Left renal cortex interstitium (tissue), 4 donors: ENCODE results near the gene INSIG1. TPM values are rescaled to one million over a fixed set of nuclear protein-coding genes. Genes with fewer than 3 reads are reported as not detected.

Experiments used
- DNase-seq, 4 donors: peaks; one replicate each; pipeline ENCODE4 v3.0.0-alpha.2; 2013; ENCODE audit warnings: low read depth in 4 of 4, low spot score in 2 of 4, missing footprints in 1 of 4
- polyA plus RNA-seq, 4 donors: library from polyadenylated mRNA; unstranded; fragments of 120-200 nt; gene quantifications; one replicate each; pipeline ENCODE4 v1.2.1, GENCODE V29; 2013; ENCODE audit not compliant: insufficient read length in 4 of 4

INSIG1 gene
- polyA plus RNA-seq, 4 donors, result 24.7 to 38.0 (median 29.3) TPM

GRCh38 chr7:155298834-155299534 lies 1.3 kb downstream of the INSIG1 start:
- DNase-seq, result peak; percentile 57 to 85 (median 71)

- DNase-seq, result no peak
These were observed 2.0 kb downstream of the INSIG1 start for GRCh38 chr7:155299535-155300202.

DNA sequence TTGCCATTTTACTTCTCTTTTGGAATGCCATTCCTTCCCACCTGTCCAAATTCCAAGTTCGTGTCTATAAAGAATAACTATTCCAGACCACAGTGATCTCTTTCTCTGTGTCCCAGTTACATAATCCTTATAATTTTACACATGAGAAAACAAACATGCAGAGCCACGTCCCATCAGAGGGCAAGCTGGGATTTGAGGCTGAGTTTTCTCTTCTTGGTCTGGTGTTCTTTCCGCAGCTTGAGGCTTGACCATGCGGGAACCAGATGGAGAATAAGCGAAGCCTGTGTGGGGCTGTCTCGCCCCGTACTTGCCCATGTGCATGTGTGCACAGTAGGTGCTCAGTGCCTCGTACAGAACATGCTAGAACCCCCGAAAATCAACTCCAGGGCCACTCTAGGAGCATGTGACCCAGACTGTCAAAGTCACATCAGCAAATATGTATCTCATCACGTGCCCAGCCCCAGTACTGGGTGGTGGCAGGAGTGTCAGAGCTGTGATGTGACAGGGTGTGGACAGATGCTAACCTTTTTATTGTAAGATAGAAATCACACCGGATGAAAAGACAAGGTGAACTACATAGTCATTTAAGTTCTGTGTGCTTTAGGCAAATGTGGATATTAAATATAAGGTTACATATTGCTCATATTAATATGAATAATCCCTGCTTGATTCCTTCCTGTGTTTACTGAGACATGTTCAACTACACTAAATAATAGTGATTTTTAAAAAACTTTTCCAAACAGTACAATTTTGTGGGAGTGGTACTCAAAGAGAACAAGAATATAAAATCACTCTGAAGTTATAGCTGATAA lies 3.2 kb downstream of the INSIG1 start:
- no peak for DNase-seq

- no peak for DNase-seq
These were observed 5.4 kb downstream of the INSIG1 start for GRCh38 chr7:155303039-155303593.

DNA sequence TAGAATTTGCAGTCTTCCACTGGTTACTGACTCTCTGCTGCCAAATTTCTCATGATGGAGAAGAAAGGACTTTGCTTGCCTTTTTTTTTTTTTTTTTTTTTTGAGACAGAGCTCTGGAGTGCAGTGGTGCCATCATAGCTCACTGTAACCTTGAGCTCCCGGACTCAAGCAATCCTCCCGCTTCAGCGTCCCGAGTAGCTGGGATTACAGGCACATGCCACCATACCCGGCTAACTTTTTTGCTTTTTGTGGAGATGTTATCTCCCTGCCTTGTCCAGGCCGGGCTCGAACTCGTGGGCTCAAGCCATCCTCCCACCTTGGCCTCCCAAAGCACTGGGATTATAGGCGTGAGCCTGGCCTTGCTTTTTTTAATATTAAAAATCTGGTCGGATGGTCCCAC lies 6.2 kb downstream of the INSIG1 start:
- DNase-seq, result no peak

GRCh38 chr7:155305231-155305904 lies 7.7 kb downstream of the INSIG1 start:
- DNase-seq, result no peak

DNA sequence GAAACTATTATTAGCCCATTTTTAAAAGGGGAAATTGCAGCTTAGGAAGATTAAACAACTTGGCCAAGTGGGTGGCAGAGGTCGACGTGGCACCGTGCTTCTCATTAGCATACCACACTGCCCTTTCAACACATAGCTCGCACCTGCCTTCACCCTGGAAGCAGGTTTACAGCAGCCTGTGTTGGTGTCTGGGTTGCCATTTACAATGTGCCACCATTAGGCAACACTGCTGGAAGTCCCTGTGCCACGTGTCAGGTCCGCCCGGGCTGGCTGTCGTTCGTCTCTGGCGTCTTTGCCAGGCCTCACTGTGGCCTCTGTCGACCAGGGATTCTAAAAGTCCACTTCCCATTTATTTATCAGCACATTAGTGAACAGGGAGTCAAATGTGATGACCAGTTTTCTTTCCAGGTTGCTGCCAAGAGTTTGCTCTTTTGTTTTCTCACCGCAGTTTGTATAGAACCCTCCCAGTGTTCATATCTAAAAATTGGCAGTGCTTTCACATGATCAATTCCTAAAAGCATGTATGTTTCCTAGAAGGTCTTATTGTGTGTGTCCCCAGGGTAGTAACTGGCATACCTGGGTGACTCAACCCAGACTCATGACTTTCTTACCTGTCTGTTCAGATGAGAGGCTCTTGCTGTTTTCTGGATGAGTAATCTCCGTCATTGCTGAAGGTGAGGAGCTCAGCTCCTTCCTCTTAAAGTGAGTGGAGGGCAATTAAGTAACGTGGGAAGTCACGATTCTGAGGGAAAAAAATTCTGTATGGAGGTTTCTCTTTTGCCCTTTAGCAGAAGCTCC lies 9.2 kb downstream of the INSIG1 start:
- DNase-seq, result no peak

DNA sequence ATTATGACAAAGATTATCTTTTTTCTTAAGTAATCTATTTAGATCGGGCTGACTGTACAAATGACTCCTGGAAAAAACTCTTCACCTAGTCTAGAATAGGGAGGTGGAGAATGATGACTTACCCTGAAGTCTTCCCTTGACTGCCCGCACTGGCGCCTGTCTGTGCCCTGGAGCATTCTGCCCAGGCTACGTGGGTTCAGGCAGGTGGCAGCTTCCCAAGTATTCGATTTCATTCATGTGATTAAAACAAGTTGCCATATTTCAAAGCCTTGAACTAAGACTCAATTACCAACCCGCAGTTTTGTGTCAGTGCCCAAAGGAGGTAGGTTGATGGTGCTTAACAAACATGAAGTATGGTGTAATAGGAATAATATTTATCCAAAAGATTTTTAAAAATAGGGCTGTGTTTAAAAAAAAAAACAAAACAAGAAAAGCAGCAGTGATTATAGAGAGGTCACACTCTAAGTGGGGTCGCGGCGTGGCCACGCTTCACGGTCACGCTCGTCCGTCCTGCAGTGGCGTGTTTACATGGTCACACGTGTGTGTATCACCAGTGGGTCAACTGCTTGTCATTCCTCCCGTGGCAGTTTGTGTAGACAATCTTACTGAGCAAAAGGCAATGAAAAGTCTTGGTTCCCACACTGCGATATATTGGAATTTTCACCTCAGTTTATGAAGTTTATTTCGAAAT lies 10.8 kb downstream of the INSIG1 start:
- no peak for DNase-seq

- no peak for DNase-seq
These were observed 11.3 kb downstream of the INSIG1 start for GRCh38 chr7:155309021-155309338.

DNA sequence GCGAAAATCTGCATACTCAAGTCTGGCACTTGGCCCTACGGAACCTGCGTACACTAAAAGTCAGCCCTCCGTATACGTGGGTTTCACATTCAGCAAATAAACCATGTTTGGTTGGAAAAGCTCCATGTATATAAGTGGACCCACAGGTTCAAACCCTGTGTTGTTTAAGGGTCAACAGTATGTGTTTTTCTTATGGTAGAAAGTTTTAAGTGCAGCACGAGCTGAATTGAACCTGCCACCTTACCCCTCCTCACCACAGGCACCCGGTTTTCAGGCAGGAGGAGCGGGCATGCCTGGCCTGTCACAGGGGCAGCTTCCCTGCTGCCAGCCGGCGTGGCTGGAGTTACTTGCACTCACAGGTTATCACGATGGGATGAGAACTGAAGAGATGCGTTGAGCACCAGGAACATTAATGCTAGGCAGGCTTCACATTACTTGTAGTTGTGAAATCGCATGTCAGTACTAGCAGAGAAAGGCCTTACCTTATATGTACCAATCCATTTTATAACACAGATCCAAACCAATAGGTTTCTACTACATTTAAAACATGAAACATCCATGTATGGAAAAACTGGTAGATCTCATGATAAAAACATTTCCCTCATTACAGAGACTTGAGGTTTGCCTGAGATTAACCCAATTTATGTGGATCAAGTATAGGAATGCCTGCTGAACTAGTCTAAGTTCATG lies 12.9 kb downstream of the INSIG1 start:
- DNase-seq, result no peak

GRCh38 chr7:155311826-155312537 lies 14.3 kb downstream of the INSIG1 start:
- no peak for DNase-seq

DNA sequence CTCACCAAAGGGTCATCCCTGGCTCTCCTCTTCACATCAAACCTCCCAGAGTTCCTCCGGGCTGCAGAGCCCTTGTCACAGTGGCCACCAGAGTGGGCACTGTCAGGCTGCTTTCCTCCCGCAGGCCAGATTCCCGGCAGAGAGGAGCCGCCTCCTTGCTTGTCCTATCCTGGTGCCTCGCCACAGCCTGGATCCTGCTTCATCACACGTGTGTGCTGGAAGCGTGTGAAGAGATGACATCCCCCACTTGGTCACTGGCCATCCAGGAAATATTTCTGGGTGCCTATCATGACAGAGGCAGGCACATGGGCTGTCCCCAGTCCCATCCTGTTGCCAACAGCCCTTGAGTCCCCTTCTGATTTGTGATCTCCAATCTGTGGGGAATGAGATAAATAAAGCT lies 15.0 kb downstream of the INSIG1 start:
- DNase-seq, result no peak

- DNase-seq, result no peak
These were observed 15.4 kb downstream of the INSIG1 start for GRCh38 chr7:155313096-155313495.

DNA sequence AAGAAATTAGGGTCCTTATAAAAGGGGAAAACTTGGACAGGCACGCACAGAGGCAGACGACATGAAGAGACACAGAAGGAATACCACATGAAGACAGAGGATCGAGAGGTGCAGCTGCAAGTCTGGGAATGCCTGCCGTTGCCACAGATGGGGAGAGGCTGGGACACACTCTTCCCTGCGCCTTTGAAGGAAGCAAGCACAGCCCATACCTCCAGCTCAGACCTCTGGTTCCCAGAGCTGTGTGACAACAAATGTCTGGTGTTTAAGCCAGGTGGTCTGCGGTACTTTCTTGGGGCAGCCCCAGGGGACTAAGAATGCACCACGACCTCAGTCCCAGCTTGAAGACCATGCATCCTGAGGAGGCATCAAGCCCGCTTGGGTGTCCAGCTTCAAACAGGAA lies 18.3 kb downstream of the INSIG1 start:
- DNase-seq, result no peak

DNA sequence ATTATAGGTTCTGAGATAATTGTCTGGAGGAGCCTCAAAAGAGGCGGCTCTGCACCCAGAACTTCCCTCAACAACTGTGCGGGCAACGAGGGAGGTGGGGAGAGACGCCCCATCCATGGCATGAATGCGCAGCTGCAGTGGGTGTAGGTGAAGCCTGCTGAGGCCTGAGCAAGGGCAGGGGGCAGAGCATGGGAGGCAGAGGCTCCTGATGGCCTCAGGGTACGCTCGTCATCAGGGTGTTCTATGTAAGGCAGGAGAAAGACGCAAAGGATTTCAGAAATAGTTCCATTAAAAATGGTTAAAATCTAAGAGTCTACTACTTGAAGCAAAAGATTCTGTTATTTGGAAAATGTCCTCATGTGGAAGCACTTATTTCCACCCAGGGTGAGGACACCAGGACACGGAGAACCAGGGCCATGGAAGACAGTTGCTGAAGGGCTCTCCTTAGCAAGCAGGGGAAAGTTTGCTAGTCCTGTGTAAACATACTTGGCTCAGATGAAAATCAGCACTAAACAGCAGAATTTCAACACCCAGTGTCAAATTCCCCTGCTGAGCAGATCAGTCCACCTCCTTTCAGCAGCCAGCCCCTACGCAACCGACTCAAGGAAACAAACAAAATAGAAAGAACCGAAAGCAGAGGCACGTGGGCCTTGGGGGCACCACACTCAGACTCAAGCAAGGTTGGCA lies 18.9 kb downstream of the INSIG1 start:
- no peak for DNase-seq

GRCh38 chr7:155317114-155317434 lies 19.4 kb downstream of the INSIG1 start:
- DNase-seq, result no peak

- DNase-seq, result no peak
These were observed 20.6 kb downstream of the INSIG1 start for GRCh38 chr7:155318245-155318644.

DNA sequence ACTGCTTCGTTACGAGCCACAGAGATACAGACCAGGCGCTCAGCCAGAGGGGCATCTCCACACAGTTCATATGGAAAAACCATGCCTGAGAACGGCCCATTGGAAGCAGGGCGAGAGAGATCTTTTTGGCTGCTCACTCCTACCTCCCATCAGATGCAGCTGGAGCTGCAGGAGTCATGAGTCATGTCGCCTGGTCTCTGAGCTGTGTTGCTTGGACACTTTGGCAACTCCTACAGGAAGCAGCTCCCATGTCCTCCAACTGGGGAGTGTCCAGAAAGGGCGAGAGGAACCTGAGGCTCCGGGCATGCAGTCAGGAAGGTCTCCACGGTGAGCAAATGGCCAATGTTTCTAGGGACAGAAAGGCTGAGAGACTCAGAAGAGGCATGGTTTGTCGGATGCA lies 24.9 kb downstream of the INSIG1 start:
- no peak for DNase-seq
